Uterus (tissue), 2 donors: Measurements from ENCODE around the gene NR2E1.

Experiments
- CTCF ChIP-seq, 4 experiments: fragments of 200-600 bp in 2 of 4; fragments of 450-650 bp in 2 of 4; sonication (generic) in 2 of 4; IDR thresholded peaks; one replicate each; pipeline ENCODE4 v1.5.1; 2016 to 2019; ENCODE audit warnings: antibody characterized with exemption in 4 of 4, mild to moderate bottlenecking in 2 of 4, moderate library complexity in 1 of 4
- POLR2A ChIP-seq, 2 donors: fragments of 450-650 bp; IDR thresholded peaks; one replicate each; pipeline ENCODE4 v1.6.1; 2016; ENCODE audit warnings: antibody characterized with exemption in 2 of 2, mild to moderate bottlenecking in 1 of 2, moderate library complexity in 1 of 2

- TF ChIP-seq CTCF (IDR thresholded peaks at IDR 0.05) (no peak), POLR2A (IDR thresholded peaks at IDR 0.05) (no peak)
Measured at GRCh38 chr6:108171291-108171917, 5.6 kb downstream of the NR2E1 start.
